ENCODE results near the gene ZNF274. TPM values are rescaled to one million over a fixed set of nuclear protein-coding genes. Genes with fewer than 3 reads are reported as not detected.
"Not testable (repeated sequence)": the region's sequence is repeated elsewhere in the genome, so short reads cannot be mapped to it uniquely, and the experiment has no call there.

The ZNF274 gene
- 10 to 100 TPM; 13.0 to 24.0 (median 19.5) TPM for polyA plus RNA-seq (ENCODE audit: insufficient read length in 4 of 4)

DNA sequence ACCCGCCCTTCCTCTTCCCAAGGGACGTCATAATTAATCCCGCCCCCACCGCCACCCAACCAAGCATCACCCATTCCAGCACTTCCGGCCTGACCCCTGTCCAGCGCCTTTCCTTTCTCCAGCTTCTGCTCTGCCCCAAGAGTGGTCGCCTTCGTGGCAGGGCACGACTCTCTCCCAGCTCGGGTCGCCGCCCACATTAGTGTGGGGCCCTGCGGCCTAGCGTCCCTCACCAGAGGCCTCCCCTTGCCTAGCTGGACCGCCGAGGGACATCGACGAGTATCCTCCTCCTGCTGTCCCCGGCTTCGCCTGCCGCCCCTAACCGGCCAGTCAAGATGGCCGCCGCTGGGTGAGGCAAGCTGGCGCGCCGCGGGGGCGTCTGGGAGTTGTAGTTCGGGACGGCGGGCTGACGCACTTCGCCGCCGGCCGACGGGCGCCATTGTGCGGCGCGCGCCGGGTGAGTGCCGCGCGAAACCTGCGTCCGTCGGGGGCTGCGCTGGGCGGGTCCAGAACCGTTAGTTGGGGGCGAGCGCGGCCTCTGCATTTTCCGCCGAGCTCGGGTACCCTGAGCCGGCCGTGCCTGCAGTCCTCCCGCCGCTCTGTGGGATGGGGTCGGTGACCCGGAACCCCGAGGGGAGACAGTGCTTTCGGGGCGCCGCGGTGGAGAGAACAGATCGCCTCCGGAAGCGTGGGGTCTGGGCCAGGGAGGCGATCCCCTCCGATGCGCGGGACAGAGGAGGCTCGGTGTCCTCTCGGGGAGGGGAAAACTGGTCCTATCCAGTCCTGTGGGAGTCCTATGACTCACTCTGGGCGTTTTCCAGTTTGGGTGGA is at the start of gene ZNF274:
Gene ZNF274, plus strand, starts transcription at position 73 of the 828 bp plus-strand sequence. CDS start 905 bp downstream, outside the sequence.
- peak; percentile 78 to 85 (median 82) for DNase-seq (ENCODE audit: low read depth in 4 of 4, low spot score in 3 of 4)

DNA sequence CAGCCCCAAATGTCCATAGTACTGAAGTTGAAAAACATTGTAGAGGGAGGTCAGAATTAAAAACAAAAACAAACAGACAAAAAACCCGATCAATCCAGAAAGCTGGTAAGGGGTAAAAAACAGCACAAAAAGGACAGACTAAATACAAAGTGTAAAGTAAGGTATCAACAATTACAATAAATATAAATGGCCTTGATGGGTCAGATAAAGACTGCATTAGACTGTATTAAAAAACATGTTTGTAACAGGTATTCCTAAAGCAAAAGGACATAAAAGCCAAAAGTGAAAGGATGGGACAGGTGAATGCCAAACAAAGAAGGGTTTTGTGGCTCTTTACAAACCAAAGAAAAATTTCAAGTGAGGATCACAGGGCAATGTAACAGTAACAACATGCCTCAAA is 48.6 kb upstream of the ZNF274 start:
- DNase-seq (ENCODE audit: low read depth in 4 of 4, low spot score in 3 of 4), result no peak

DNA sequence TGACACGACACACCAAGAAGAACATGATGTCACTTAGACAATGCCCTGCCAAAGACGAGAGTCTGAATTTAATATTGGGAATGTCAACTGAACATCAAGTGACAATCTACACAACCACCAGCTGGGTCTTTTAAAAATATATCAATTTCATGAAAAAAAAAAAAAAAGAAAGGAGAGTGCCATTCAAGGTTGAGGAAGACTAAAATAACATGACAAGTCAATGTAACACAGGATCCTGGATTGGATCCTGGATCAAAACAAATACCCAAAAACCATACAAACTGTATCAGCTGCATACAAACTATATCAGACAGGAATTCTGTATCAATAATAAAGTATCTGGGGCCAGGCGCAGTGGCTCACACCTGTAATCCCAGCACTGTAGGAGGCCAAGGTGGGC is 37.0 kb upstream of the ZNF274 start:
- DNase-seq (ENCODE audit: low read depth in 4 of 4, low spot score in 3 of 4), result no peak

DNA sequence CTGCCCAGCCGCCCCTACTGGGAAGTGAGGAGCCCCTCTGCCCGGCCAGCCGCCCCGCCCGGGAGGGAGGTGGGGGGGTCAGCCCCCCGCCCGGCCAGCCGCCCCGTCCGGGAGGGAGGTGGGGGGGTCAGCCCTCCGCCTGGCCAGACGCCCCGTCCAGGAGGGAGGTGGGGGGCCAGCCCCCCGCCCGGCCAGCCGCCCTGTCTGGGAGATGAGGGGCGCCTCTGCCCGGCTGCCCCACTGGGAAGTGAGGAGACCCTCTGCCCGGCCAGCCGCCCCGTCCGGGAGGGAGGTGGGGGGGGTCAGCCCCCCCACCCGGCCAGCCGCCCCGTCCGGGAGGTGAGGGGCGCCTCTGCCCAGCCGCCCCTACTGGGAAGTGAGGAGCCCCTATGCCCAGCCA is 35.4 kb upstream of the ZNF274 start:
- DNase-seq (ENCODE audit: low read depth in 4 of 4, low spot score in 3 of 4), result not testable (repeated sequence)

DNA sequence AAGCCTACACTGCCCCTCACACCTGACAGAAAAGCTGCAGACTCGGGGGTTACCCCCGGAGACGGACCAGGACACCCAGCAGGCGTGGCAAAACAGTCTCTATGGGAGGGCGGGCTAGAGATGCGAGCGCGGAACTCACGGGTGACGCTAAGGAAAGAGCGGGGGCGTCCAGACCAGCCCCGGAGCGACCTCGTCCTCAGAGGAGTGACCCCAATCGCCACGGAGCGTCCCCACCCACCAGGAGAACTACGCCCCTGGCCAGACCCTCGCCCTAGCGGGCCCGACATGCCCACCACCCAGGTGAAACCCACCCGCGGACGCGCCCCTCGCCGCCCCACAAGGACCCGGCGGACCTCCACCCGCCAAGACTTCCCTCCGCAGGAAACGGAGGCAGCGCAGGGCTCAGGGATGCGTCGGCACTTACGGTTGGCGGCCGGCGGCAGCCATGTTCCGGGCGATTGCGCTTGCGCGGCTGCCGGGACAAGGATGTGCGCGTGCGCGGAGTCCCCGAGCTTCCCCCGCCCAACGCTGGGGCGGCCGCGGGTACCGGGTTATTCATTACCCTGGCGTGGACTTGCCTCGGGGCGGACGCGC is 32.4 kb upstream of the ZNF274 start, which contains the start of gene ZNF329:
Gene ZNF329, minus strand, starts transcription at position 462 of the 594 bp plus-strand sequence. CDS start 21,286 bp downstream, outside the sequence.
- peak; percentile 65 to 77 (median 71) for DNase-seq (ENCODE audit: low read depth in 4 of 4, low spot score in 3 of 4)

DNA sequence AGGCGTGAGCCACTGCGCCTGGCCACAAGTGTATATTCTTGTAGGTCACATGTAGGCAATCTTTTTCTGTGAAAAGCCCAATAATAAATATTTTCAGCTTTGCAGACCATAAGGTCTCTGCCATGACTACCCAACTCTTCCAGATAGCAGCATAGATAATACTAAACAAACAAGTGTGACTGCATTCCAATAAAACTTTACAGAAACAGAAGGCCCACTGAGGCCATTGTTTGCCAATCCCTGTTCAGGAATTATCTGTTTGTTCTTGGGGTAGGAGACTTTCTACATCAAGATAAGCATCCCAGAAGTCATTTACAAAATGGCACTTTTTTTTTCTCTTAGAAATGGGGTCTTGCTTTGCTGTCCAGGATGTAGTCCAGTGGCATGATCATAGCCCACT is 29.5 kb upstream of the ZNF274 start:
- DNase-seq (ENCODE audit: low read depth in 4 of 4, low spot score in 3 of 4), result no peak

DNA sequence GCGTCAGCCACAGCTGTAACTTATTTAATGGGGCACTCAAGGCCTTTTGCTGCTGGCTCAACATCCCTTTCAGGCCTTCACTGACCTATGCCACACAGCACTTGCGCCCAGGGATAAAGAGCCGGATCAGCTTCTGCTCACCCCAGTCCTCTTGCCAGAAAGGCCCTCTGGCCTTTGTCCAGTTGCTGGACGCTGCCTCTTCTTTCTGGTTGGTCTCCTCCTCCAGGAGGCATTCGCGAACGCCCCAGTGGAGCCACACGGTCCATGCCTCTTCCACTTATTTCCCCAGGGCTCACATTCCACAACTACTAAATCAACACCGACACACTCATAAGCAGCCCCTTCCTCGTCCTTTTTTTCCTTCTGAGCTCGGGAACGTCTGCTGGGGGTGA is 28.6 kb upstream of the ZNF274 start:
- DNase-seq (ENCODE audit: low read depth in 4 of 4, low spot score in 3 of 4), result peak in 3 of 4 donors; percentile 29 to 53 (median 40)

DNA sequence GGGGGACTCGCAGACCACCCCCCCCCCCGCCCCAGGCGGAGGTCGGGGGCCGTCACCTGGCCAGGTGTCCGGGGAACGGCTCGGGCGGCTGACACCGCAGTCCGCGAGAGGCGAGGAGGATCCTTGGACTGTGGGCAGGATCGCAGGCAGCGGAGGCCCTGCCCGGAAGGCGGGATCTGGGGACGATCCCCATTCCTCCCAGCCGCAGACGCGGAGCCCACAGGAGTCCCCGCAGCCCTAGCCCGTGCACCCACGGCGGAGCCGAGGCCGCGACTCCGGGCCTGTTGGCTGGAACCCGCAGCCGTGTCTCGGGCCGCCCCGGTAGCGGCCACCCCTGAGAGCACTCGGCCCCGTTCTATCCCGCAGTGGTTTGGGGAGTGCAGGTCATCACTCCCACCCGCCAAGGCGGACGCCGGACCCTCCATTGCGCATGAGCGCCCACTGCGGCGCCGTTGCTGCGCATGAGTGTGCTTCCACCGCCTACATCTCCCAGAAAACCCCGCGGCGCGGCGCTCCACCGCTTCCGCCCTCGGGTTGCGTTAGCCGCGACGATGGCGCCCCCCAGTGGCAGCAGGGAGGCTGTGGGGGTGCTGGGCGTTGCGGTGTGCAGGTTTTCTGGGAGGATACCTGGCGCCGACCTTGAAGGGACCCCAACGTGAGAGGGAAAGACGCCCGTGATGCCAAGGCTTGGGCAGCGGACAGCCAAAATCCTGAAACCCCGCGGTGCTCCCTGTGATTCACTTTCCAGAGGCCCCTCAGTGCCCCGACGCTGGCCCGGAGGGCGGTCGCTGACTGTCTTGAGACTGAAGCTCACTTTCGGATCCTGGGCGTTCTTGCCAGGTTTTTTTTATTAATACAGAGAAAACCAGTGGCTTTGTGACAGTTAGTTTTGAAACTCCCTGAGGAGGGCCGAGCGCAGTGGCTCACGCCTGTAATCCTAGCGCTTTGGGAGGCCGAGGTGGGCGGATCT is 27.9 kb upstream of the ZNF274 start:
- DNase-seq (ENCODE audit: low read depth in 4 of 4, low spot score in 3 of 4), result peak; percentile 89 to 94 (median 91)

DNA sequence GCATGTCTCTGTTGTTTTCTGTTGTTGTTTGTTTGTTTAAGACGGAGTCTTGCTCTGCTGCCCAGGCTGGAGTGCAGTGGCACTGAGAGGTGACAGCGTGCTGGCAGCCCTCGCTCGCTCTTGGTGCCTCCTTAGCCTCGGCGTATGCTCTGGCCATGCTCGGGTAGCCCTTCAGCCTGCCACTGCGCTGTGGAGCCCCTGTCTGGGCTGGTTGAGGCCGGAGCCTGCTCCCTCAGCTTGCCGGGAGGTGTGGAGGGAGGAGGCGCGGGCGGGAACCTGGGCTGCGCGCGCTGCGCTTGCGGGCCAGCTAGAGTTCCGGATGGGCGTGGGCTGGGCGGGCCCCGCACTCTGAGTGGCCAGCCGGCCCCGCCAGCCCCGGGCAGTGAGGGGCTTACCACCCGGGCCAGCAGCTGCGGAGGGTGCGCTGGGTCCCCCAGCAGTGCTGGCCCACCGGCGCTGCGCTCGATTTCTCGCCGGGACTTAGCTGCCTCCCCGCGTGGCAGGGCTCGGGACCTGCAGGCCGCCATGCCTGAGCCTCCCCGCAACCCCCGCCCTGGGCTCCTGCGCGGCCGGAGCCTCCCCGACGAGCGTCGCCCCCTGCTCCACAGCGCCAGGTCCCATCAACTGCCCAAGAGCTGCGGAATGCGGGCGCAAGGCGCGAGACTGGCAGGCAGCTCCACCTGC is 25.7 kb upstream of the ZNF274 start:
- DNase-seq (ENCODE audit: low read depth in 4 of 4, low spot score in 3 of 4), result no peak

DNA sequence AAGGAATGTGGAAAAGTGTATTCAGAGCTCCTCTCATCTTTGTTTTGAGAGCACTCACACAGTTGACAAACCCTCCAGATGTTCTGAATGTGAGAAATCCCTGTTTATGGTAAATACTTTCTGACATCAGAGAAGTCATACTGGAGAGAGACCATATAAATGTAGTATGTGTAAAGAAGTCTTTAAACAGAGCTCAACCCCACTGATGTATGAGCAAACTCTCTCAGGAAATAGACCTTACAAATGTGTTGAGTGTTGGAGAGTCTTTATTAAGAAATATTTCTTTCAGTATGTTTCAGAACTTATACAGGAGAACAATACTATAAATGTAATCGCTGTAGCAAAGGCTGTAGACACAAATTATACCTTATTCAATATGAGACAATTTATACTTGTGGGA is 16.6 kb upstream of the ZNF274 start:
- no peak for DNase-seq (ENCODE audit: low read depth in 4 of 4, low spot score in 3 of 4)

DNA sequence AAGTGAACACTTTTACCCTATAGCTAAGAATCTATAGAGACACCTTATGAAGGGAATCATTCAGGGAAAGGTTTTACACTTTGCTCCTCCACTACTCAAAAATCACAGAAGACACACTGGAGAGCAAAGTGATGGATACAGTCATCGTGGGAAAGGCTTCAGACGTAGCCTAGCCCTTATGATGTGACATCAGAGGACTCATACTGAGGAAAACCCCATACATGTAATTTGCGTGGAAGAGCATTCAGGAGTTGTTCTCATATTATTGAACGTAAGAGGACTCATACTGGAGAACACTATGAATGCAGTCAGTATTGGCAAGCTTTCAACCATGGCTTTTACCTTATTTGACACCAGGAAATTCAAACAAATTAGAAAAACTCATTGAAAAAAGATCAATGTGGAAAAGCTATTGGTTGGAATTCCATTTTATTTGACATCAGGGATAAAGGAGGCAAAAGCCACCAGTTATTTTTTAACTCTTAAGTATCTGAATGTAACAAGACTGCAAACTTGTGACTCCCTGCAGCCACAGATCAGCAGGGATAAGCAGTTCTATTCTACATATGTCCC is 16.1 kb upstream of the ZNF274 start:
- no peak for DNase-seq (ENCODE audit: low read depth in 4 of 4, low spot score in 3 of 4)

DNA sequence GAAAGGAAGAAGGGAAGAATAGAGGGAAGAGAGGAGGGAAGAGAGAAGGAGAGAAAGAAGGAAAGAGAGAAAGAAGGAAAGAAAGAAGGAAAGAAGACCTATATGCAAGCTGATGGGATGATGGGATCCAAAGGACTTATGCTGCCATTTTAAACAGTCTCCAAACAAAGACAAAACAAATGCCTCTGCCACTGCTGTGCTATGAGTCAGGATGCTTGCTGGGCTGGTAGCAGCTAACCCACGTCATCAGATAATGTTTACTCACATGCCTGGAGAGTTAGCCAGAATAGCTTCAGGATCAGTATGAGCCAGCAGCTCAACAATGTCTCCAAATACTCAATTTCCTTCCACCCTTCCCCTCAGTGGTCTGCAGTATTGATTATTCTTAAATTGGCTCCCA is 12.0 kb upstream of the ZNF274 start:
- no peak for DNase-seq (ENCODE audit: low read depth in 4 of 4, low spot score in 3 of 4)

DNA sequence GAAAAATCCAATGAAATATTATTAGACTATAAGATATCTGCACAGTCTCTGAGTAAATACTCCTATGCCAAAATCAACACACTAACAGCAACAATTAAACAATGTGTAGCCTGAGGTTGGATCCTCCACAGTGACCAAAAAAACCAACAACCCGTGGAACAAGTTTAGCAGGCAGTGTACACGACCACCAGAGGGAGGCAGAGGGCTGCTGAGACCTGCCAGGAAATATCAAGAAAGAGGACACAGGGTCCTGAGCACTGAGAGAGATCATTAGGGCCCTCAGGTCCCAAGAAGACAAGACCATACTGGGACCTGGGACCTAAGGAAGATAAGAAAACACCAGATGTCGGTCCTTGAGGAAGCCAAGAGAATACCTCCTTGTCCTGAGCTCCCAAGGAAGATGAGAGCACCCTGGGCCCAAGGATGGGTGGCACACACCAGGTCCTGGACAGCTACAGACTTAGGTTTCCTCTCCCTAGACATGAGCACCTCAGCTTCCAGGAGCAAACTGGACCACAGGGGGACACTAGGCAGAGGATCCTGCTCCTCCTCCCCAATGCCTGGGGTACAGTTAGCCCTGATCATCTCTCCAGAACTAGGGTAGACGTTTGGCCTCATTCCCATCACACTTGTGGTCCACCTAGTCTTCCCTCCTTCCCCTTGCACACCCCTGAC is 822 bp upstream of the ZNF274 start:
- no peak for DNase-seq (ENCODE audit: low read depth in 4 of 4, low spot score in 3 of 4)

DNA sequence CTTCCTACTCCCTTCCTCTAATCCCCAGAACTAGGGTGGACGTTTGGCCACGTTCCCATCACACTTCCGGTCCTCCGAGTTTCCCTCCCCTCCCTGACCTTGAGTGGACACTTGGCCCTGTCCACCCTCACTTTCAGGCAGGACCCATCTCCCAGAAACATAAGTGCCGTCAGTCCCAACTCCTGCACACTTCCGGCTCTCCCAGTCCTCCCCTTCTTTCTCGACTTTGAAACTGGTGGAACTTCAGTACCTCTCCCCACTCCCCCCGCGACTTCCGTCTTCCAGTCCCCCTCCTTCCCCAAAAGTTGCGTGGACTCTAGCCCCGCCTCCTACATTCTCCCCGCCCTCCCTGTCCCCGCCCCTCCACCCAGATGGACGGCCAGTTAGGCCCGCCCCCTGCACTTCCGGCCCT is 278 bp upstream of the ZNF274 start:
- DNase-seq (ENCODE audit: low read depth in 4 of 4, low spot score in 3 of 4), result no peak

DNA sequence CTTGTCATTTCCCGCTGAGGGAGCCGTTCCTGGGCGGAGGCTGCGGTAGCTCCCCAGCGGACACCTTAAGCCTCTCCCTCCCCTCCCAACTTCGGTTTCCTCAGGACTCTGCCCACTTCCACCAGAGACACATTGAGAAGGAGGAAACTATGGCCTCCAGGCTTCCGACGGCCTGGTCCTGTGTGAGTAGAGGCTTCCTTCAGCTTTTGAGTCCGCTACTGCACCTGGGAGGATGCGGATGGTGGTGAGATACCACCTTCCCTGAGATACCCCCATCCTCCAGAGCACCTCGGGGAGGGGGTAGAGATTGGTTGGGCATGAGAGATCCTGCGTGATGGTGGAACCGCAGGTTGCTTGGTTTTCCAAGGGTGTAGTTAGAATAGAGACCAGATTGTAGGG is 955 bp downstream of the ZNF274 start:
- DNase-seq (ENCODE audit: low read depth in 4 of 4, low spot score in 3 of 4), result no peak

DNA sequence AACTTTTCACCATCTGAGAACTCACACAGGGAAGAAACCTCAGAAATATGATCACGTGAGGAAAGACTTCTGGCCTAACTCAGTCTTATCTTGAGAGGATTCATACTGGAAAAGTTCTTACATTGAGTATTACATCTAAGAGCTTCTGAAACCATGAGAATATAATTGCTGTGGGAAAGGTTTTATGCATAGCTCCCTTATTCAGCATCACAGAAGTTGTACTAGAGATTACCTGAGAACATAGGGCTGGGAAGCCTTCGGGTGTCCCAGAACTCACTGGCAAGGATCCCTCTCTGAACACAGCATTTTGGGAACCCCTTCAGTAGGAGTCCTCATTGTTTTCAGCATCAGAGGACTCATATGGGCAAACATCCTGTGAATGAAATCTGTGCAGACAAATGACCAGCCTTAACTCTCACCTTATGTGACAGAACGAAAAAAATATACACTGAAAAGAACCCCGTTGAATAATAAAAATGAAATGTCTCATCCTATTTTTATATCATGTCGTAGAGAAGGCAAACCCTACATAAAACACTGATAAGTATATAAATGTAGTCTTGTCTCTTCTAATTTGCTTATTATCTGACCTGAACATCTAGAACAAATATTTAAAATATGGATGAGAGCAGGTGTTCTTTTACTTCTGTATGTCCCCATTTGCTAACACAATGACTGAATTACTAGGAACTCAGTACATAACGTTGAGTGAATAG is 14.2 kb downstream of the ZNF274 start:
- no peak for DNase-seq (ENCODE audit: low read depth in 4 of 4, low spot score in 3 of 4)

DNA sequence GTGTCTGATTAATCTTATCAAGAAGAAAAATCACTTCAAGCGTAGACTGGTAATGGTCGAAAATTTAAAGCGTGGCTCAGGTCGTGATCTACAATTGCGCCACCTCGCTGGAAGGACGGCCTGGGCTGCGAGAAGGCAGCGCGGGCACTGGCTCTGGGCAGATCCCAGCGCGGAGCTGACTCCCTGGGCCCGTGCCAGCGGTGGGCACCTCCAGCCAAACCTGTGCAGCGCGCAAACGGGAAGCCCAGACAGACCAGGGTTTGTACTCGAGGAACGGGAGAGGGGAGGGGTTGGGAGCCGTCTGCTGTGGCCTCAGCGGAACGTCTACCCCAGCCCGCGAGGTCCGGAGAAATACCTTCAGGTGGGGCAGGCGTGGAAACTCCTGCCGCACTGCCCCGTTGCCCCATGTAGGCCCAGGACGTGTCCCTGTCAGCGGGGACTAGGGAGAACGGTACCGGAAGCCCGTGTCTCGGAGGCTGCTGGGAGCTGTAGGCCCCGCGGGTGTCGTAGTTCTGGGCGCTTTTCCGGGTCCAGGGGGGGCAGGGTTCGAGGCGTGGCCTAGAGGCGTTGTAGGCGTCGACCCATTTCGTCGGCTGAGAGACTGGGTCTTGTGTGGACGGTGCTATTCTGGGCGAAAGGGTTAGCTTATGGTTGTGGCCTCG is 21.1 kb downstream of the ZNF274 start:
- no peak for DNase-seq (ENCODE audit: low read depth in 4 of 4, low spot score in 3 of 4)

DNA sequence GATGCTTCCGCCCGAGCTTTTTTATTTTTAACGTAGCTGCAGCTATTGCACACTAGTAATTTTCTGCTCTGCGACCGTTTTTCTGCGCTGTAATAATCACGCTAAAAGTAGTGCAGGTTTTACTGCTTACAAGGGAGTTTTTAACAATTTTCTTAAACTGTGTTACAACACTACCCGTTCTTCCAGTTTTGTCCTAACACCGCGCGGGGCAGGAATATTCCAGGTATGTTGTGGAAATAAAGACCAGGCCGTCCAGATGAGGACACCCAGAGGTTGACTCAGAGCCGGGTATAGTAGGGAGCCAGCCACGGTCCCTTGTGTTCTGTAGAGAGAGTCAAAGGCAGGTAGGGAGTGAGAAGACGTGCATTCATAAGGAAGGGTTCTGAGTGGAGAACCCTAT is 21.7 kb downstream of the ZNF274 start:
- no peak for DNase-seq (ENCODE audit: low read depth in 4 of 4, low spot score in 3 of 4)
